SK-MEL-5 (cell line): ENCODE measurements around the gene TNFRSF11A. TPM values are rescaled to one million over a fixed set of nuclear protein-coding genes. Genes with fewer than 3 reads are reported as not detected.

ENCODE experiments used
- DNase-seq: peaks from one replicate; pipeline ENCODE4 v3.0.0-alpha.2; 2016; ENCODE audit warnings: low read depth, low spot score
- in situ Hi-C: cut with HindIII; loops from 2 replicates; pipeline ENCODE4 v1.10.0; 2016; ENCODE audit warnings: low sequenced_read_pairs, high pct_unique_total_duplicates, low pct_unique_long_range_greater_than_20kb
- polyA plus RNA-seq, 2 experiments: library from polyadenylated mRNA; depleted of rRNA; stranded (reverse); fragments of >200 nt; gene quantifications; 2 replicates each; pipeline ENCODE4 v1.2.3, GENCODE V29; 2015
- total RNA-seq: library from RNA; depleted of rRNA; stranded (reverse); fragments of >200 nt; shearing (Covaris generic); gene quantifications from 2 replicates; pipeline ENCODE4 v1.2.3, GENCODE V29; 2014; rRNA removed

Gene TNFRSF11A
- 2.1 and 3.0 TPM in 2 replicates for total RNA-seq
- 3.1 and 10.7 TPM in 2 replicates for polyA plus RNA-seq (2015; cell fraction: cytosol; rRNA removed)
- 3.2 and 5.5 TPM in 2 replicates for polyA plus RNA-seq (2015; cell fraction: nucleus; rRNA removed)

DNA sequence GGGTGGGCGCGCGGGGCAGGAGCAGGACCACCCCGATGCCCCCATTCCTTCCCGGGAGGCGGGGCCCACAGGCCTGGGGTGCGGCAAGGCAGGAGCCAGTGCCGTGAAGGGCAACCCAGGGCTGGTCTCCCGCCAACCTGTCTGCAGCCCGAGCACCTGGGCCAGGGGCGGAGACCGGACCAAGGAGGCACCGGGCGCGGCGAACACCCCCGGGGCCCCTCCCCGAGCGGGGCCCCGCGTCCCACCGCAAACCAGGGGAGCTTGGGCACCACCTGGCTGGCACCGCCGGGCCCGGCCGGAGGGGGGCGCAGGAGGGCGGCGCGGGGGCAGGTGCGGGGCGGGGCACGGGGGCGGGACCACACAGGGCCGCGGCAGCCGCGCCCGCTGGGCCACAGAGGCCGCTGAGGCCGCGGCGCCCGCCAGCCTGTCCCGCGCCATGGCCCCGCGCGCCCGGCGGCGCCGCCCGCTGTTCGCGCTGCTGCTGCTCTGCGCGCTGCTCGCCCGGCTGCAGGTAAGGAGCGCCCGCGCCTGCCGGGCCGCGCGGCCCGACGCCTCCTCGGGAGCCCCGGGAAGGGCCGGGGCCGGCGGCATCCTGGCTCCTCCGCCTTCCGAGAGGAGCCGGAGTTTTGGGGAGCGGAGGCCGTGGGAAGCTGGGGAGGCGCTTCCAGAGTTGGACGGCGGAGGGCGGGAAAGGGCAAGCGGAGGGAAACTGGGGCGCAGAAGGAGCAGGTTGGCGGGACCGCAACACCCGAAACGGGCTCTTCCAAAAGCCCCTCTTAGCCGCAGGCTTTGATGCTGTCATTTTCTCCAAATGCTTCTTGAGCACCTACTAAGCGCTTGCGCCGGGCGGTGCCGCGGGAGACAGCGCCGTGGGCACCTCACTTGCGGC is at the start of gene TNFRSF11A:
Gene TNFRSF11A (plus strand): TSS at position 394 of the 889 bp plus-strand sequence. CDS start 43 bp downstream, at position 437.
- in situ Hi-C loops = no loop called here
- DNase-seq = peak; percentile 46

DNA sequence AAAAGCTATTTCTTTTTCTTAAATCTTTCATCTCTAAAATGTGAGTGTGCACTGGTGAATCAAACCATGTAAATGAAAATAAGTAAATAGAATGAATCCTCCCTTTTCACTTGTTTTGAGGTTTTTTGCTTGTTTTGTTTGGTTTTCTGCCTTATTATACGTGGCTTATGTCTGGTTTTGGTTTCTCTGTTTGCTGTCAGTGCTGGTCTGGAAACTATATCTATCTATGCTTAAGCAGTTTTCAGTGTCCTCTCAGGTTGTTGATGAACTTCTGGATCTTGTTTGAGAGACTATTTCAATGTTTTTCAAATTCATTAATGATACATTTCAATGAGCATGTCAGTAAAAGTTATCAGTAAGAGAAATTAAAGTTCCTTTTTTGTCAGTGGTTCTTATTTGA is 48.1 kb upstream of the TNFRSF11A start:
- in situ Hi-C loops = no loop called here
- DNase-seq = no peak

DNA sequence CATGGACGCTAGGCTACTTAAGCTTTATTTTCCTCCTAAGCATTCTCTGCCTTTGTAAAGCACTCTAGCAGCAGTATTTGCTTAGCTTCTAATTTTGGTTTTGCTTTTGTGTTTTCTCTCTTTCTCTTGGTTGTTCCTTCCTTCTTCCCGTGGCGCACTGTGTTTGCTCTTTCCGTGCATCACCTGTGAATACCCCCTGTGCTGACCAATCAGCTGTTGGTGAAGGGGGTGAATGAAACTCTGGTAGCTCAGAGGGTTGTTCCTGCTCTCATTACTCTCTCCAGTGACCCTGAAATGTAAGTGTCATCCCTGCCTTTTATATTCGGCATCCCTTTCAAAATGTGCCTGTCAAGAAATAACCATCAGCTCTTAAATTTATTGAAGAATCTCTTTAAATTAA is 45.5 kb upstream of the TNFRSF11A start:
- DNase-seq = no peak
- in situ Hi-C loops = no loop called here

DNA sequence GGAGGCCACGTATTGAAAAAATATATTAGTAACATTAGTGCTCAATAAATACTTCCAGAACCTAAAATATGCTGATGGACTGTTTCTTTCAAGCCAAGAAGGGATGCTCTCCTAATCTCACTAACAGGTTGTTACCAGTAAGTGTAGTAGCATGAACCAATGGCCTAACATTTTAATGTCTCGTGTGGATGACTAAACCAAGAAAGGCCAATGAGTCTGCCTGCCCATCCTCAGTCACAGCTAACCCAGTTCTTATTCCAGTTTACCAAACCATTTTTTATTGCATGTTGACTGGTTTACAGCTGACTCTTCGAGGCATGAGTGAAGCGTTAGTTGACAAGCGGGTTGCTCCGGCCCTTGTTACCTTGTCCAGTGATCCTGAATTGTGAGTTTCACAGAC is 45.1 kb upstream of the TNFRSF11A start:
- in situ Hi-C loops = no loop called here
- no peak for DNase-seq

DNA sequence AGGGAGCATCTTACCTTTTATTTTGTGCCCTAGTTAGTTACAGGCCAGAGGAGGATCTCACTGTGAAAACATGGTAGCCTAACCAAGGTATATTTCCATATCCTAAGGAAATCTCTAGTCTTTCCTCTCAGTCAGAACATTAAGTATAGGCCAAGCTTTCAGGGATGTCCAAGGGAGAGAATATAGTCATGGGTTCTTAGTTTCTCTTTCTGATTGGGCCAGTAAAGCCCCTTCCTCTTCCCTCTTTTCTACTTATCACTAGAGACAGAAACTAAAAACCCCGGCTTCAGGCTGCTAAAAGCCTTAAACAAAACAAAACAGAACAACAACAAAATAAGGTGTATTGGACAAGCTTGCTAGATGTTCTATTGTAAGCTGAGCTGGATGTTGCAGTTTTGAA is 44.3 kb upstream of the TNFRSF11A start:
- DNase-seq = no peak
- in situ Hi-C loops = no loop called here

DNA sequence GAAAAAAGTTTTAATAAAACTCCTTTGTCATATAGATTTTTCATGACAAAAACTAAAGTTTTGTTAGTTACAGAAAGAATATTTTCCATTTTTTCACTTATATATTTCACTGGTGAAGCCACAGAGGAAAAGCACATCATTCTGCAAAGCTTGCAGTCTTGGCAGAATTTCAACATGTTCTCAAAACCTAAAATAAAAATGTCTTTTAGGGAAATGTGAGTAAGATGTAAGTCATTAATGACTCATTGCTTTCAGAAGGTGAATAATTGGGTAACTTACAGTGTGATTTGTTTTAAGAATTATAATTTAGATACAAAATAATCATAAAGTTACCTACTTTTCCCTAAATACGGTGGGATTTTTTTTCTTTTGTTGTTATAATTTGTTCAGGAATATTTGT is 43.4 kb upstream of the TNFRSF11A start:
- no peak for DNase-seq
- in situ Hi-C loops = no loop called here

DNA sequence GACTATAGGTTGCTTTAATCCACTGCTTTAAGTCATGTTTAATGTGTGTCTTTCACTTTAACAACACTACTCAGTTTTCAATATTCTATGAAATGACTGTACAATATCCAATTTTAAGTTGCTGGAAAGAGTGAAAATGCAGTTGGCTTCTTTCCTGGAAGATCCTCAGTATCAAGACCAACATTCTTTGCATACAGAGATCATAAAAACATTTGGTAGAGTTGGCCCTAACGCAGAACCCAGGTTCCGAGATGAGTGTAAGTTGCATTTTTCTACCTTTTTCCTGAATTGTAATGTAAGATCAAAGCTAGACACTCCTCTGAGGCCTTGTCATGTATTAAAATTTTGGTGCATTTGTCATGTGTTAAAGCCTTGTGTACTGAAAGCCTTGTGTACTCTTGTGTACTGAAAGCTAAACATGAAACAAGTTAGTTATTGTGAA is 42.9 kb upstream of the TNFRSF11A start:
- in situ Hi-C loops = no loop called here
- no peak for DNase-seq

DNA sequence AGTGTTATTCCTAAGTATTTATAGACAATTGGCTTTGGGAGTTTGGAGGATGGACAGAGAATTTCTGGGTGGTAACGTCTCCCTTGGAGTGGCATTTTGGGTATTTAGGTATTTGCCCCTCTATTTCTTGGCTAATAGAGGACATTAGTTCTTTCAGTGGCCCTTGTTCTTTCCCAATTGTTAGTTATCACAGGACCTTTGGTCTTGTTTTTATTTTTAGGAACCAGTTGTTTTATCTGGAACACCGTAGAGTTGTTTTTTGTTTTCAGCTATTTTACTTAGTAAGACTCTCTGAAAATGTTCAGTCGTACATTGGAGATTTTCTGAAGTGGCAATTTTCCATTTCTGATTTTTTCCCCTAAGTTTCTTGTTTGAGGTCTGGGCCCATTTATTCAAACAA is 40.5 kb upstream of the TNFRSF11A start:
- in situ Hi-C loops = no loop called here
- no peak for DNase-seq

DNA sequence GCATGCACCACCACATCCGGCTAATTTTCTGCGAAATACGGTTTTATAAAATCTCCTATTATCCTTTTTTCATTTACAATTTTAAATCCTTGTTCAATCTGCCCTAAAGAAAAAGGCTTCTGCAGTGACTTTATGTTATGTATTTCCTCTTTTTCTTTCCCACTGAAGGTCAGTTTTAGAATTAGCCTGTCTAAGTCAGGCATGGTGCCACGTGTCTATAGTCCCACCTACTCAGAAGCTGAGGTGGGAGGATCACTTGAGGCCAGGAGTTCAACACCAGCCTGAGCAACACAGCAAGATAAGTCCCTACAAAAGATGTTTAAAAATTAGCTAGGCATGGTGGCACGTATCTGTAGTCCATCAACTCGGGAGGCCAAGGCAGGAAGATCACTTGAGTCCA is 39.8 kb upstream of the TNFRSF11A start:
- in situ Hi-C loops = no loop called here
- DNase-seq = no peak

DNA sequence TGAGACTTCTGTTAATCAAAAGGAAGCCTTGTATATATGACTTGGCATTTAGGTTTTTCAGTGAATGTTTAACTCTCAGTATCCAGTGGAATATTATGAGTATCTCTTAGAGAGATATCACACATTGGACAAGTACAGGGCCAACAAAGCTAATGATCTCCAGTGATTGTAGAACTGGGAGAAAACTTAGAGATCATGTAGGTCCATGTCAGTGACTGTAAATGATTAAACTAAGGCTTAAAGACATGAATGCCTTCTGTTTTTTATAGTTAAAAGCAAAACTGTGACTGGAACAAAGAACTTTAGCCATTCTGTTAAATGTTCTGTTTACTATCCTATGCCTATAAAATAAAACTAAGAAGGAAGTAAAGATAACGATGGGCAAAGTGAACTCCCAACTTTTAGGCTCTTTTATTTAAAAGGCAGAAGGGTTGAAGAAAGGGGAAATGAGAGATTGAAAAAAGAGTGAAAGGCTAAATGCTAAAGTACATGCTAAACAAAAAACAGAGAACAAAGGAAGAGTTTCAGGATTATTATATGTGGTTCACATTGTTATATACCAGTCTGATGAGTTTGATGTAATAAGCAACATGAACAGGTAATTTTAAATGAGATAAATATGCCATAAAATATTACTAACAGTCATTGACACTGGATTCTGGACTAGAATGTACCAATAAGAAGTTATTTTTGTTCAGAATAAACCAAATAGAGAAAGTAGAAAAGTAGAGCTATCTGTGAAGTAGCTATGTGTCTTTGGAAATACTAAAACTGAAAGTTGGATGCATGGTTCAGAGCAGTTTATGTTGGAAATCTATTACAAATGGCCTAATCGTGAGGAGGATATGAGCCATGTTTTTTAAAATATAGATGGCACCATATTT is 37.1 kb upstream of the TNFRSF11A start:
- DNase-seq = no peak
- in situ Hi-C loops = no loop called here

DNA sequence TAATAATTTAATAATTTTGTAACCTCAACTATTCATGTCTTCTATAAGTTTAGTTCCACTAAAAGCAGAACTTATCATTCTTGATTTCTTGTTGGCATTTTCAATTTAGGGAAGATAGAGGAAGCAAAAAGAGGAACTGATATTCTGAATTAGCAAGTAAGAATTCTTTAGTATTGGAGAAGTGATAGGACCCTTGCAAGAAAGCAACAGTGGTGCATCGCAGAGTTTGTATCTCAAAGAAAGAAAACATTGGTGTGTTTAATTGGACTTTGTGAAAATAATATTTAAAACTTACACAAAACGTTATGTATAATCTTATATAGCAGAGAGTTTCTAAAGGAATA is 36.5 kb upstream of the TNFRSF11A start:
- in situ Hi-C loops = no loop called here
- no peak for DNase-seq

DNA sequence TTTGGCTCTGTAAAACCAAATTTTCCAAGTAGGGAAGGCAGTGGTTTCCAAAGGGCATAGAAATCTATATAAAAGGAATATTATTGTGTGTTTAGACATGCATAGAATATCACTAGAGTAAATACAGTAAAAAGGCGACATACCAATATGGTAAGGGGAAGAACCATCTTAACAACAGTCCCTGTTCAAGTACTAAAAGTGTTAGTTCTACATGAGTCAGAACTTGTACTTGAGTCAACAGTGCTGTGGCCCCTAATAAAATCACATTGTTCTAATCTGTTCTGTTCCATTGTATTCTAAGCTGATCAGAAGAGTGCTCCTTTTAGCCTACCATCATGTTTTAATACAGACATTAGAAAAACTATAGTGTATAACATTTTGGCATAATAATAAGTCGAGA is 36.1 kb upstream of the TNFRSF11A start:
- in situ Hi-C loops = no loop called here
- no peak for DNase-seq

DNA sequence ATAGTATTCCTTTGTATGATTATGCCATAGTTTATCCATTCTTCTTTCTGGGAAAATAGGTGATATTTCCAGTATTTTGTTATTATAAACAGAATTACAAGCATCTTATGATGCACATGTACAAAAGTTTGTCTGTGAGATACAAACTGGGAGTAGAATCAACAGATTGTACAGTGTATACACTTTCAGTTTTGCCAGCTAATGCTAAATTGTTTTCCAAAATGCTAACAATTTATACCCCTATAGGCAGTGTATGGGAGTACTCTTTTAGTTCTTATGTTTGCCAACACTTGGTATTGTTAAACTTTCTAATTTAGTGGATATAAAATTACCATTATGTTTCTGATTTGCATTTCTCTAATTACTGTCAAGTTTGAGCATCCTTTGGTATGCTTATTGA is 31.0 kb upstream of the TNFRSF11A start:
- in situ Hi-C loops = no loop called here
- DNase-seq = no peak

DNA sequence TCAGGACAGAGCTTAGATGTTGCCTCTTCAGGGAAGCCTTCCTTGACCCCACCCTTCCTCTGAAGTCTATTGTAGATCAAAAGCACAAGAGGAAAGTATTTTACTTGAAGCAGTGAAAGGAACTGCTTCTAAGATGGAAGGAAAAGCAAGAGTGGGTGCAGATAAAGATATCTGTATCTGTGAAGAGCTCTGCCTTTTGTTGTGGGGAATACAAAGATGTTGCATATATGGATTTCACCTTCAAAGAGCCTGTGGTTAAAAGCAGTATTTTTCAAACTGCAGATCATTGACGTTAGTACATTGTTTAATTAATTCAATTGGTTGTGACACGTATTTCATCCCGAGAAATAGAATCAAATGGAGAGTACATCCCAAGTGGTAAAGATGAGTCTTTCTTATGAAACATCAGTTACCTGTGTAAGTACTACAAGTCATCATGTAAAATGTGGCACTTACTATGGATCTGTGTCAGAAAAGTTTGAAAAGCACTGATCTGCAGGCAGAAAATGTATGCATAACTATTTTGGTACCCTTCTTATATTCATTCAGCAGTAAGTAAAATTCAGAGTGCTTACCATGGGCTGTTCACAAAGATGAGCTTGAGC is 24.6 kb upstream of the TNFRSF11A start:
- DNase-seq = no peak
- in situ Hi-C loops = no loop called here

DNA sequence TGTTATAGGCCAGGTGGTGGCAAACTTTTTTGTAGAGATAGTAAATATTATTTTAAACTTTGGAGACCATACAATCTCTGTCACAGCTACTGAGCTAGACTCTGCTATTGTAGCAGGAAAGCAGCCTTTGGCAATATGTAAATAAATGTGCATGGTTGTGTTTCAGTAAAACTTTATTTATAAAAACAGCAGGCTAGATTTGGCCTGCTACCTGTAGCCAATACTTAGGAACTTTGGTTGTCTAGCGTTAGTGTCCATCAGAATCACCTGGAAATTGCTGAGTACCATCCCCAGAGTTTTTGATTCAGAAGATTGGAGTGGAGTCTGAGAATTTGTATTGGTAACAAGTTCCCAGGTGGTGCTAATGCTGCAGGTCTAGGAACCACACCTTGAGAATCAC is 23.8 kb upstream of the TNFRSF11A start:
- in situ Hi-C loops = no loop called here

DNA sequence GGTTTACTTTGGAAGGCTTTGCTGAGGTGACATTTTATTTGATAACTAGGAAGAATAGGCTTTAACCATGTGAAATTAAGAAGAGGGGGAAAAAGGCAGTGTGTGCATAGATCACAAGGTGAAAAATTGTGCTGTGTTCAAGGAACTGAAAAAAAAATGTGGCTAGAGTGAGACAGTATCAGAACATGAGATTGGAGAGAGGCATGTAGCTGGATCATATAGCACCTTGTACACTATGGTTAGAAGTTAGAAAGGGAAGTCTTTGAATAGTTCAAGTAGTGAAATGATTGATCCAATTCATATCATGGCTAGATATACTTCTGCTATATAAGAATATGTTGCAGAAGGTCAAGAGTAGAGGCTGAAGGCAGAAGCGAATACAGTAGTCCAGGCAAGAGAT is 12.3 kb upstream of the TNFRSF11A start:
- DNase-seq = no peak

More for the DNA sequence above, 23.8 kb upstream of the TNFRSF11A start:
- no peak for DNase-seq

DNA sequence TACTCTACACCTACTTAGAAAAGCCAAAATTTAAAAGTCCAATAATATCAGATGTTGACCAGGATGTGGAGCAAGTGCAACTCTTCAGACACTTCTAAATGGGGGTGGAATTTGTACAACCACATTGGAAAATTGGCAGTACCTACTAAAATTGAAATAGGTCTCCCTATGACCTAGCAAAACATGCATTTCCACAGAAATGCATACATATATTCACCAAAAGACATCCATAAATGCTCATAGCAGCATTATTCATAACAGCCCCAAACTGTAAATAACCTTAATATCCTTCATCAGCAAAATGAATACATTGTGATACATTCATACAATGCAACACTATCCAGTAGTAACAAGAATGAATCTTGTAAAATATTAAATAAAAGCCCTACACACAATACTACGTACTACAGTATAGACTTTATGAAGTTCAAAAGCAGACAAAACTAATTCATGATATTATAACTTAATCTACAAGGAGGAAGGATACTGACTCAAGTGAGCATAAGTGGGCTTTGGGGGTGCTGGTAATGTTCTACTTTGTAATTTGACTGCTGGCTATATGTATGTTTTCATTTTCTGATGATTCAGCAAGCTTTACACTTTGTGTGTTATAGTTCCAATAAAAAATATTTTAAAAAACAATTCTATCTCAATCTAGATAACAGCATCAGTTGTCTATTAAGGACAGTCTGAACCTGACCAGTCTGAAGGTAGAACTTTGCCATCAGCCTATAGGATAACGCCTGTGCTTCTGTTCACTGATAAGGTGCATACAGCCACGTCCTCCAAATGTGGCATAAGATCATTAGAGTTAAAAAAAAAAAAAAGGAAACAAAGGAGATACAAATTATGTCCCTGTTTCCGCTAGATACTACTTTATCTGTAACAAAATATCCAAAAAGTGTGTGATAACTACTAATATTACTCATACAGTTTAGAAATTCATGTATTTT is 6.6 kb upstream of the TNFRSF11A start:
- no peak for DNase-seq
- in situ Hi-C loops = no loop called here

More for the DNA sequence above, 12.3 kb upstream of the TNFRSF11A start:
- in situ Hi-C loops = no loop called here
